ENCODE data around the gene RPUSD4. TPM values are rescaled to one million over a fixed set of nuclear protein-coding genes. Genes with fewer than 3 reads are reported as not detected.

The RPUSD4 gene
- total and polyA plus RNA-seq, 2 experiments from 2014 or later, result 12.1 to 21.3 TPM

DNA sequence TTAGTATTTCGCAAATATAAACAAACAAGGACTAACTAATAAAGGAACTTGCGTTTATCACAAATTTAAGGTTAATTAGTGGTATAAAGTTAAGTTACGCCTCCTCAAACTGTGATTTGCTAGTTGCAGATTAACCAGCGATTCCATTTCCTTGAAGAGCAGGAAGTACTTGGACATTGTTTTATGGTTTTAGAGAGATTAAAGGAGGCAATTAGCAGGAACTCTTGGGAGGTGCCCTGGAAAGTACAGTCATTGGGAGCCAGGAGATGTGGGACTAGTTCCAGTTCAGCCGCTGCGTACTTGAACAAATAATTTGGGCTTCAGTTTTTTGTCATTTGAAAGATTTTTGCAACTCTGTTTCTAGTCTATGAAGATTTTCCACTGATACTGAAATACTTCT lies 3.4 kb upstream of the RPUSD4 start:
- Histone ChIP-seq H3K4me3 (no peak overlapping the region), H2AFZ (no peak overlapping the region), H3K36me3 (ENCODE audit: low read depth) (no peaks in the 10 kb centered on the region), H3K9me2 (ENCODE audit: insufficient read depth) (no peaks in the 10 kb centered on the region), H3K79me2 (ENCODE audit: insufficient read depth) (peaks cover 92% of the 10 kb centered on the region), H3F3A (ENCODE audit: insufficient read depth) (no peaks in the 10 kb centered on the region), H3K4me1 (ENCODE audit: insufficient read depth) (peaks cover 10% of the 10 kb centered on the region), H4K20me1 (ENCODE audit: insufficient read depth) (no peaks in the 10 kb centered on the region), H3K9ac (no peak overlapping the region), H3K9me3 (ENCODE audit: low read depth) (no peaks in the 10 kb centered on the region), H3K4me2 (ENCODE audit: unreplicated experiment) (no peak overlapping the region), H3K27ac (no peak overlapping the region), H3K27me3 (replicated peaks; ENCODE audit: insufficient read depth) (no peaks in the 10 kb centered on the region)
- no peak for TF ChIP-seq EZH2 (IDR thresholded peaks at IDR 0.05; ENCODE audit: insufficient read depth, poor library complexity, severe bottlenecking)
- TF ChIP-seq EZH2phosphoT487 (IDR thresholded peaks at IDR 0.05; ENCODE audit: insufficient read depth, low read depth), result no peak
- in situ Hi-C loops (cut with MboI), result no loop called here
- WGBS, 2 experiments (ENCODE audit: low coverage in 1 of 2, low lambda C conversion rate in 2 of 2, missing lambda C conversion rate in 2 of 2), result 36 to 38% methylated on average over 6 of the region's 6 CpGs
- DNase-seq, result peak; percentile 28

DNA sequence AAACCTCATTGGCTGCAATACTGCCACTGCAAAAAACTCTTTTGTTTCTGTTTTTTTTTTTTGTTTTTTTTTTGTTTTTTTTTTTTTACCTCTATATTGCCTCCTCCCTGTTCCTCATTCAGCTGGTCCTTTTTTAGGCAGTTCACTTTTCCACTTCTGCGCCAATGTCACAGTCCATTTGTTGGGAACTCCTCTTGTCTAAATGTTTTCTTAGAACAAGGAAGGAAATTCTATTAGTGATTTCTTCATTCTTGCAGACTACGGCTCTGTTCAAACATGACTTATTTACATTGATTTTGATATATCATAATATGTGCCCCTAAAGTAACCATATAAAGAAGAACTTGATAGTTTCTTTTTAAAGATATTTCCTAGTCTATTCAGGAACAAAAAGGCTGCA lies 3.0 kb upstream of the RPUSD4 start:
- DNase-seq, result no peak
- Histone ChIP-seq H3K36me3 (ENCODE audit: low read depth) (no peaks in the 10 kb centered on the region), H3K4me3 (no peak overlapping the region), H3K9me2 (ENCODE audit: insufficient read depth) (no peaks in the 10 kb centered on the region), H3K9me3 (ENCODE audit: low read depth) (no peaks in the 10 kb centered on the region), H3K27ac (no peak overlapping the region), H3K79me2 (ENCODE audit: insufficient read depth) (peaks cover 92% of the 10 kb centered on the region), H3K27me3 (replicated peaks; ENCODE audit: insufficient read depth) (no peaks in the 10 kb centered on the region), H2AFZ (no peak overlapping the region), H3K9ac (no peak overlapping the region), H3F3A (ENCODE audit: insufficient read depth) (no peaks in the 10 kb centered on the region), H4K20me1 (ENCODE audit: insufficient read depth) (no peaks in the 10 kb centered on the region), H3K4me2 (ENCODE audit: unreplicated experiment) (no peak overlapping the region), H3K4me1 (ENCODE audit: insufficient read depth) (peaks cover 10% of the 10 kb centered on the region)
- TF ChIP-seq EZH2 (IDR thresholded peaks at IDR 0.05; ENCODE audit: insufficient read depth, poor library complexity, severe bottlenecking) (no peak), EZH2phosphoT487 (IDR thresholded peaks at IDR 0.05; ENCODE audit: insufficient read depth, low read depth) (no peak)
- in situ Hi-C loops (cut with MboI), result no loop called here
- WGBS, 2 experiments (ENCODE audit: low coverage in 1 of 2, low lambda C conversion rate in 2 of 2, missing lambda C conversion rate in 2 of 2), result 69 to 70% methylated on average over 2 of the region's 2 CpGs

DNA sequence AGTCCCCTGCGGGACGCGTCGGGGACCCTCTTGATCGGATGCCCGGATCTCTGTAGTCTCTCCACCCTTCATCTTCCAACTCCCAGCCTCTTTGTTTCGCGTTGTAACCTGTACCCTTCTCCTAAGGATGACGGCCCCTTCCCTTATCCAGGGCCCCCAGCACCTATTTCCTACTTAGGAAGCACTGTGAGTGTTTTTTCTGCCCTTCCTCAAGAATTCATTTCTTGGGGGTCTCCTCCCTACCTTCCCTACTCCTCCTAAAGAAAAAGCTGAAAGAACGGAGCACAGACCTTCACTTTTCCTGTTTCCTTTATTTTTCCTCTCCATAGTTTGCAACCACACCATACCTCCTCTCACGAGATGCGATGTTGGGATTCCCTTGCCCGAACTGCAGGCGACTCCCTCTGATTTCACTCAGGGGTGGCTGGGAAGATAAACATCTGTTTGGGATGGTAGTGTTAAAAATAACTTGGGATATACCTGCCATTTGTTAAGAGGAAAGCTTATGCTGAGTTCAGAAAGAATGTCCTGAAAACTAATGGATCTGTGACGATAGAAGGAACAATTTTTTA lies 725 bp upstream of the RPUSD4 start:
- peak; percentile 58 for DNase-seq
- Histone ChIP-seq H3K27ac (peak overlapping the region; percentile 18), H3K9me2 (ENCODE audit: insufficient read depth) (no peaks in the 10 kb centered on the region), H3K36me3 (ENCODE audit: low read depth) (peaks cover 7% of the 10 kb centered on the region; the same call in 1 of the 2 replicates), H3K79me2 (ENCODE audit: insufficient read depth) (peaks cover 71% of the 10 kb centered on the region), H3K9ac (peak overlapping the region; percentile 83), H3K4me3 (peak overlapping the region; percentile 81), H3K4me2 (ENCODE audit: unreplicated experiment) (peak overlapping the region; percentile 93), H2AFZ (peak overlapping the region; percentile 91), H3K9me3 (ENCODE audit: low read depth) (no peaks in the 10 kb centered on the region), H4K20me1 (ENCODE audit: insufficient read depth) (no peaks in the 10 kb centered on the region), H3K4me1 (ENCODE audit: insufficient read depth) (peaks cover 10% of the 10 kb centered on the region), H3F3A (ENCODE audit: insufficient read depth) (no peaks in the 10 kb centered on the region), H3K27me3 (replicated peaks; ENCODE audit: insufficient read depth) (no peaks in the 10 kb centered on the region)
- in situ Hi-C loops (cut with MboI), result no loop called here
- WGBS, 2 experiments (ENCODE audit: low coverage in 1 of 2, low lambda C conversion rate in 2 of 2, missing lambda C conversion rate in 2 of 2), result 0 to 3% methylated on average over 15 of the region's 15 CpGs
- TF ChIP-seq EZH2 (IDR thresholded peaks at IDR 0.05; ENCODE audit: insufficient read depth, poor library complexity, severe bottlenecking) (no peak), EZH2phosphoT487 (IDR thresholded peaks at IDR 0.05; ENCODE audit: insufficient read depth, low read depth) (no peak)

DNA sequence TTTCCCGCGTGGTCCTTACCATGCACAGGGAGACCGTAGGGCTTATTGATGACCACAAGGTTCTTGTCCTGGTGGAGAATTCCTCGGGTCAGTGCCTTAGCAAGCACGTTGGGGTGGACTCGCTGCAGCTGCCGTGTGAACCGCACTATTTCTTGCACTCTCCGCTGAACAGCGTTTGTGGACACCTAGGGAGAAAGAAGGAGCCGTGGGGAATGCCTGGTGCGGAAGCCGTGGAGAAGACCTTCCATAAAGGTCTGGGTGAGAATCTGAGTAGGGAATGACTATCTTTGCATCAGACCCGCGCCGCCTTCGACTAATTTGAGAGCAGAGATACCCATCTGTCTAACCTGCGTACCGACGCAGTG lies 597 bp downstream of the RPUSD4 start:
- Histone ChIP-seq H3K9ac (peak overlapping the region; percentile 83), H3K4me2 (ENCODE audit: unreplicated experiment) (peak overlapping the region; percentile 82), H3K36me3 (ENCODE audit: low read depth) (peaks cover 7% of the 10 kb centered on the region; the same call in 1 of the 2 replicates), H3F3A (ENCODE audit: insufficient read depth) (no peaks in the 10 kb centered on the region), H3K27me3 (replicated peaks; ENCODE audit: insufficient read depth) (no peaks in the 10 kb centered on the region), H3K9me2 (ENCODE audit: insufficient read depth) (no peaks in the 10 kb centered on the region), H3K9me3 (ENCODE audit: low read depth) (no peaks in the 10 kb centered on the region), H3K4me1 (ENCODE audit: insufficient read depth) (peaks cover 10% of the 10 kb centered on the region), H3K79me2 (ENCODE audit: insufficient read depth) (peaks cover 58% of the 10 kb centered on the region), H3K4me3 (peak overlapping the region; percentile 81), H4K20me1 (ENCODE audit: insufficient read depth) (no peaks in the 10 kb centered on the region), H3K27ac (0 out of 2 replicates have a peak overlapping the region, but pooled peaks have one; percentile 40), H2AFZ (peak overlapping the region; percentile 89)
- DNase-seq, result peak; percentile 44
- WGBS, 2 experiments (ENCODE audit: low coverage in 1 of 2, low lambda C conversion rate in 2 of 2, missing lambda C conversion rate in 2 of 2), result 10% methylated on average over 20 of the region's 20 CpGs
- in situ Hi-C loops (cut with MboI), result no loop called here
- TF ChIP-seq EZH2phosphoT487 (IDR thresholded peaks at IDR 0.05; ENCODE audit: insufficient read depth, low read depth) (no peak), EZH2 (IDR thresholded peaks at IDR 0.05; ENCODE audit: insufficient read depth, poor library complexity, severe bottlenecking) (no peak)
